H1 (cell line): Measurements from ENCODE around the gene SLC43A2. TPM values are rescaled to one million over a fixed set of nuclear protein-coding genes. Genes with fewer than 3 reads are reported as not detected.

ENCODE experiments used
- CTCF ChIA-PET: fragments of 300-600 bp; sonication (Branson Sonifier 250); formaldehyde crosslinking; loops from one replicate; lab custom pipeline; 2021; ENCODE audit not compliant: partially characterized antibody; lab: Charles Lee
- POLR2A ChIA-PET: fragments of 300-600 bp; sonication (Branson Sonifier 250); formaldehyde crosslinking; loops from one replicate; lab custom pipeline; 2021; ENCODE audit warnings: inconsistent platforms; ENCODE audit not compliant: partially characterized antibody; lab: Charles Lee
- DNase-seq, 2 experiments: peaks; one replicate each; pipeline versions ENCODE4 v3.0.0 to v3.0.0-alpha.2; 2010 to 2022; ENCODE audit warnings: low spot score in 2 of 2, low read depth in 1 of 2, mixed read lengths in 1 of 2
- FAIRE-seq: peaks from 2 replicates; lab custom pipeline; 2011; peaks lifted over from hg19 to GRCh38; lab: Jason Lieb, UNC
- H2AFZ ChIP-seq: 2 replicates; pipeline ENCODE4 v1.8.1; 2012; ENCODE audit warnings: low read length, inconsistent platforms
- H2AK5ac ChIP-seq: 2 replicates; pipeline ENCODE4 v1.6.1; 2013; ENCODE audit warnings: low read depth, low read length
- H2BK120ac ChIP-seq: replicated peaks from 2 replicates; pipeline ENCODE3; 2013; ENCODE audit warnings: low read depth, low read length, inconsistent platforms
- H2BK12ac ChIP-seq: 2 replicates; pipeline ENCODE4 v1.6.1; 2013; ENCODE audit warnings: low read depth, low read length
- H2BK15ac ChIP-seq: 2 replicates; pipeline ENCODE4 v1.6.1; 2013; ENCODE audit warnings: low read length
- H2BK20ac ChIP-seq: 2 replicates; pipeline ENCODE4 v1.6.1; 2013; ENCODE audit warnings: low read length
- H2BK5ac ChIP-seq: 2 replicates; pipeline ENCODE4 v1.6.1; 2013; ENCODE audit warnings: low read depth, low read length
- H3K14ac ChIP-seq: 2 replicates; pipeline ENCODE4 v1.6.1; 2013; ENCODE audit warnings: inconsistent platforms; ENCODE audit not compliant: insufficient read length
- H3K18ac ChIP-seq: 2 replicates; pipeline ENCODE4 v1.6.1; 2013; ENCODE audit warnings: low read length; ENCODE audit errors: extremely low read depth
- H3K23ac ChIP-seq: 2 replicates; pipeline ENCODE4 v1.6.1; 2013; ENCODE audit warnings: inconsistent platforms; ENCODE audit not compliant: insufficient read length
- H3K23me2 ChIP-seq: 2 replicates; pipeline ENCODE4 v1.6.1; 2013; ENCODE audit warnings: low read depth, low read length
- H3K27ac ChIP-seq: 2 replicates; pipeline ENCODE4 v1.6.1; 2011; ENCODE audit warnings: low read depth, low read length, inconsistent platforms
- H3K27me3 ChIP-seq, 4 experiments: replicated peaks in 1 of 4; 1 replicate in 1 of 4; 2 replicates in 3 of 4; pipeline versions ENCODE4 v1.6.1 to v1.8.1; 2011 to 2013; ENCODE audit warnings: low read length in 3 of 4, mild to moderate bottlenecking in 3 of 4, inconsistent platforms in 2 of 4, mixed read lengths in 2 of 4, moderate library complexity in 1 of 4; ENCODE audit not compliant: control insufficient read depth in 3 of 4, insufficient read depth in 3 of 4; ENCODE audit errors: extremely low read depth in 1 of 4
- H3K36me3 ChIP-seq, 4 experiments: 2 replicates each; pipeline versions ENCODE4 v1.6.1 to v1.8.1; 2011 to 2013; ENCODE audit warnings: mild to moderate bottlenecking in 4 of 4, low read length in 3 of 4, moderate library complexity in 2 of 4, control low read depth in 1 of 4, inconsistent platforms in 1 of 4; ENCODE audit not compliant: insufficient read depth in 4 of 4, control insufficient read depth in 2 of 4
- H3K4ac ChIP-seq: replicated peaks from 2 replicates; pipeline ENCODE3; 2013; ENCODE audit warnings: low read length, low read depth, mixed read lengths, inconsistent platforms; ENCODE audit not compliant: insufficient read length
- H3K4me1 ChIP-seq, 4 experiments: replicated peaks in 1 of 4; 1 replicate in 1 of 4; 2 replicates in 3 of 4; pipeline versions ENCODE4 v1.6.1 to v1.8.1; 2011 to 2013; ENCODE audit warnings: low read length in 3 of 4, inconsistent platforms in 2 of 4, mixed read lengths in 1 of 4; ENCODE audit not compliant: insufficient read depth in 4 of 4, control insufficient read depth in 3 of 4
- H3K4me2 ChIP-seq, 2 experiments: 2 replicates each; pipeline versions ENCODE4 v1.6.1 to v1.8.1; 2011 to 2013; ENCODE audit warnings: low read depth in 2 of 2, low read length in 2 of 2, control low read depth in 1 of 2, inconsistent platforms in 1 of 2, mild to moderate bottlenecking in 1 of 2; ENCODE audit not compliant: insufficient read depth in 1 of 2
- H3K4me3 ChIP-seq, 4 experiments: fragments of 200-600, 300-600 bp in 1 of 4; sonication (generic), shearing (Covaris generic), sonication (Bioruptor Twin) in 1 of 4; 2 replicates each; pipeline versions ENCODE4 v1.5.1 to v1.8.1; 2011 to 2016; ENCODE audit warnings: low read length in 4 of 4, low read depth in 3 of 4, control low read depth in 2 of 4, inconsistent platforms in 2 of 4, mild to moderate bottlenecking in 2 of 4, mixed read lengths in 1 of 4, moderate library complexity in 1 of 4; ENCODE audit not compliant: insufficient read depth in 2 of 4; ENCODE audit errors: extremely low read depth in 1 of 4
- H3K56ac ChIP-seq: replicated peaks from 2 replicates; pipeline ENCODE3; 2013; ENCODE audit warnings: low read depth, mild to moderate bottlenecking, mixed read lengths, low read length, inconsistent platforms; ENCODE audit not compliant: insufficient read length
- H3K79me1 ChIP-seq: 2 replicates; pipeline ENCODE4 v1.6.1; 2013; ENCODE audit warnings: low read depth, low read length, control low read depth
- H3K79me2 ChIP-seq, 2 experiments: 2 replicates each; pipeline versions ENCODE4 v1.6.1 to v1.8.1; 2012 to 2013; ENCODE audit warnings: low read length in 2 of 2, mild to moderate bottlenecking in 2 of 2, inconsistent platforms in 1 of 2; ENCODE audit not compliant: insufficient read depth in 2 of 2, control insufficient read depth in 1 of 2
- H3K9ac ChIP-seq, 4 experiments: replicated peaks in 1 of 4; 1 replicate in 1 of 4; 2 replicates in 3 of 4; pipeline versions ENCODE4 v1.6.1 to v1.8.1; 2011 to 2013; ENCODE audit warnings: low read depth in 3 of 4, low read length in 3 of 4, control low read depth in 2 of 4, mild to moderate bottlenecking in 2 of 4, moderate library complexity in 2 of 4, inconsistent platforms in 1 of 4; ENCODE audit errors: extremely low read depth in 1 of 4
- H3K9me3 ChIP-seq, 2 experiments: 2 replicates each; pipeline versions ENCODE4 v1.6.1 to v1.8.1; 2012 to 2013; ENCODE audit warnings: mild to moderate bottlenecking in 2 of 2, moderate library complexity in 2 of 2, control low read depth in 1 of 2, inconsistent platforms in 1 of 2, low read depth in 1 of 2, low read length in 1 of 2, mixed read lengths in 1 of 2; ENCODE audit not compliant: insufficient read depth in 2 of 2
- H4K20me1 ChIP-seq, 2 experiments: replicated peaks in 1 of 2; 2 replicates each; pipeline versions ENCODE3 to v1.8.1; 2011 to 2013; ENCODE audit warnings: inconsistent platforms in 2 of 2, low read length in 2 of 2, mild to moderate bottlenecking in 1 of 2; ENCODE audit not compliant: insufficient read depth in 2 of 2, control insufficient read depth in 1 of 2
- H4K5ac ChIP-seq: 2 replicates; pipeline ENCODE4 v1.6.1; 2013; ENCODE audit warnings: low read length, low read depth, mixed read lengths, inconsistent platforms; ENCODE audit not compliant: insufficient read length
- H4K8ac ChIP-seq: 2 replicates; pipeline ENCODE4 v1.8.0; 2013; ENCODE audit warnings: mild to moderate bottlenecking, moderate library complexity, low read length, inconsistent platforms; ENCODE audit not compliant: insufficient read depth; ENCODE audit errors: extremely low read depth
- H4K91ac ChIP-seq: replicated peaks from 2 replicates; pipeline ENCODE3; 2013; ENCODE audit warnings: low read length, mixed read lengths, inconsistent platforms; ENCODE audit not compliant: insufficient read length
- CBX8 ChIP-seq: fragments of 300-800, 300-1000 bp; sonication (generic); IDR thresholded peaks from 2 replicates; pipeline ENCODE4 v1.7.1; 2016; ENCODE audit warnings: low read depth, low read length, borderline replicate concordance
- POLR2A ChIP-seq, 2 experiments: IDR thresholded peaks; 1 replicate in 1 of 2; 2 replicates in 1 of 2; pipeline ENCODE4 v1.6.1; 2011; ENCODE audit warnings: low read depth in 2 of 2, low read length in 2 of 2, mild to moderate bottlenecking in 2 of 2; ENCODE audit errors: control extremely low read depth in 1 of 2
- WGBS, 2 experiments: shearing (Covaris generic) in 1 of 2; methylation state at CpG; one replicate each; pipeline versions ENCODE4 v1.1.6 to v1.1.7; 2013 to 2015; ENCODE audit warnings: low lambda C conversion rate in 2 of 2, mixed read lengths in 2 of 2, inconsistent platforms in 1 of 2, low coverage in 1 of 2, missing lambda C conversion rate in 1 of 2; ENCODE audit not compliant: insufficient replicate concordance in 2 of 2, insufficient coverage in 1 of 2, insufficient read length in 1 of 2; ENCODE audit errors: extremely low coverage in 1 of 2, missing lambda C conversion rate in 1 of 2; 5-methylcytosine and 5-hydroxymethylcytosine counted together
- polyA plus RNA-seq, 7 experiments: library from polyadenylated mRNA; depleted of rRNA in 3 of 7; stranded (reverse) in 5 of 7; unstranded in 2 of 7; fragments of >200 nt in 5 of 7; fragments of 200-250 nt in 2 of 7; gene quantifications; 1 replicate in 5 of 7; 2 replicates in 1 of 7; 4 replicates in 1 of 7; pipeline versions ENCODE4 v1.2.1 to v1.2.3, GENCODE V29; 2011 to 2013; ENCODE audit warnings: missing spikeins in 2 of 7, mixed read lengths in 2 of 7
- total RNA-seq: library from RNA; stranded (reverse); fragmentation: NEBNext Ultra II Directional; extraction: Animal tissue kit (Norgen Biotek cat#: 25700); gene quantifications from 2 replicates; pipeline ENCODE4 v1.2.1, GENCODE V29; 2021

The SLC43A2 gene
- total and polyA plus RNA-seq, 2 of the 8 experiments (the other 6 are each of a cell fraction or from before 2014, with no cell fraction given) = 6.6 to 10.5 TPM

- WGBS, 2 experiments = 93% methylated on average over 26 of the region's 26 CpGs; no CpG with 5 or more reads in 1 of the 2 experiments
- Histone ChIP-seq H4K8ac (no peak overlapping the region; the same call in 1 of the 2 replicates), H3K56ac (no peak overlapping the region), H3K23me2 (no peaks in the 10 kb centered on the region), H3K23ac (no peak overlapping the region), H2BK15ac (no peak overlapping the region), H3K9me3 (no peaks in the 10 kb centered on the region), H3K9ac (no peak overlapping the region), H3K36me3 (peaks cover 55 to 94% (median 83%) of the 10 kb centered on the region in 4 experiments), H2BK120ac (no peak overlapping the region), H2AK5ac (no peak overlapping the region), H2BK12ac (no peak overlapping the region), H3K14ac (no peak overlapping the region), H3K4me3 (no peak overlapping the region), H4K20me1 (peaks cover 9 to 21% of the 10 kb centered on the region in 2 experiments), H3K4ac (no peak overlapping the region), H3K27ac (no peak overlapping the region), H3K4me1 (no peaks in the 10 kb centered on the region), H3K18ac (no peak overlapping the region), H2AFZ (no peak overlapping the region), H2BK20ac (no peak overlapping the region), H4K5ac (no peak overlapping the region)
- CTCF ChIA-PET = interaction anchor here (0.6 to 3.4 kb wide), 7 partner anchors 12 to 66 kb away, joined by 3 to 19 read pairs (median 4); partner anchors contain the start of genes RILP and SCARF1
- DNase-seq (no peak), FAIRE-seq (no peak)
- TF ChIP-seq CBX8 = no peak
- TF ChIP-seq POLR2A (IDR thresholded peaks at IDR 0.05; ENCODE audit: control extremely low read depth in 1 of 2, low read depth in 2 of 2, low read length in 2 of 2) = peak in 1 of 2 experiments; percentile 24; a peak in 1 of 3 replicates
- TF ChIP-seq, all 59 proteins: peak for 1
- no peak overlapping the region for H4K91ac ChIP-seq
- POLR2A ChIA-PET = interaction anchor here (1.0 to 5.9 kb wide), 4 partner anchors 10 to 22 kb away, joined by 4 to 44 read pairs (median 8); partner anchors contain the start of gene RILP
- H2BK5ac ChIP-seq = no peak overlapping the region
- H3K79me2 ChIP-seq = peaks cover 3 to 4% of the 10 kb centered on the region in 2 experiments; a peak in 3 of 4 replicates
- H3K27me3 ChIP-seq = no peaks in the 10 kb centered on the region
- H3K79me1 ChIP-seq = no peaks in the 10 kb centered on the region; the same call in 1 of the 2 replicates
- no peak overlapping the region for H3K4me2 ChIP-seq
Observed at GRCh38 chr17:1673041-1673785, 44.6 kb upstream of the SLC43A2 start.
